KOPT-K1 (cell line): ENCODE data around the gene FADD.
"Not testable (repeated sequence)": the region's sequence is repeated elsewhere in the genome, so short reads cannot be mapped to it uniquely, and the experiment has no call there.

Experiments used
- H3K27ac ChIP-seq: fragments of 200-600 bp; sonication (generic); 2 replicates; pipeline ENCODE4 v1.5.1; 2016; ENCODE audit warnings: antibody characterized with exemption, mild to moderate bottlenecking, low read depth, low read length; ENCODE audit not compliant: poor library complexity, severe bottlenecking
- H3K36me3 ChIP-seq: fragments of 200-600 bp; sonication (generic); 2 replicates; pipeline ENCODE4 v1.5.1; 2017; ENCODE audit warnings: antibody characterized with exemption, mild to moderate bottlenecking, low read length, moderate library complexity; ENCODE audit not compliant: insufficient read depth
- H3K9me3 ChIP-seq: fragments of 200-600 bp; sonication (generic); 2 replicates; pipeline ENCODE4 v1.5.1; 2017; ENCODE audit warnings: antibody characterized with exemption, low read length, mild to moderate bottlenecking; ENCODE audit not compliant: insufficient read depth, poor library complexity, severe bottlenecking

The FADD gene

DNA sequence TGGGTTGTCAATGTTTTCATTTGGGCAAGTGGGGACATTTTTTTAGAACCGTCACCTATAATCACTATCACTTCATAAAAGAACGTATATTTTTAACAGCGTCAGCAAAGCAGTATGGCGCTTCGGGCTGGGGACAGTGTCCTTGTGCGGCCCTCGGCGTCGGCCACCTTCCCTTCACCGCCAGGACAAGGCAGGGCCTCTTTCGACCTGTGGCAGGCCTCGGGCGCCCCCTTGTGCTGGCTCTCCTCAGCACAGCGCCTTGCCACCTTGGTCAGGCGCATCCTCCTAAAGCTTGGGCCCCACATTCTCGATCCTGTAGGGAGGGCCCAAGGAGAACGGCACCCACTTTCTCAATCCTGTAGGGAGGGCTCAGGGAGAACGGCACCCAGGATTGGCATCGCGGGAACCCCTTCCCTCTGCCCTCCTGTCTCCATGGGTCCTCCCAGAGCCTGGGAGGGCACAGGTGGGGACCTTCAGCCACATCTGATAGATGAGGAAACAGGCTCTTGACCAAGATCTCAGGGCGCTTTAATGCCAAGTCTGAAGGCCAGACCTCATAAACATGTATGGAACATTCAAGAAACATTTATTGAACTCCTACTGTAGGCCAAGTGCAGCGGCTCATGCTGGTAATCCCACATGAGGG is 11.5 kb upstream of the FADD start:
- Histone ChIP-seq H3K9me3 (no peaks in the 10 kb centered on the region), H3K27ac (no peak overlapping the region), H3K36me3 (no peaks in the 10 kb centered on the region)

DNA sequence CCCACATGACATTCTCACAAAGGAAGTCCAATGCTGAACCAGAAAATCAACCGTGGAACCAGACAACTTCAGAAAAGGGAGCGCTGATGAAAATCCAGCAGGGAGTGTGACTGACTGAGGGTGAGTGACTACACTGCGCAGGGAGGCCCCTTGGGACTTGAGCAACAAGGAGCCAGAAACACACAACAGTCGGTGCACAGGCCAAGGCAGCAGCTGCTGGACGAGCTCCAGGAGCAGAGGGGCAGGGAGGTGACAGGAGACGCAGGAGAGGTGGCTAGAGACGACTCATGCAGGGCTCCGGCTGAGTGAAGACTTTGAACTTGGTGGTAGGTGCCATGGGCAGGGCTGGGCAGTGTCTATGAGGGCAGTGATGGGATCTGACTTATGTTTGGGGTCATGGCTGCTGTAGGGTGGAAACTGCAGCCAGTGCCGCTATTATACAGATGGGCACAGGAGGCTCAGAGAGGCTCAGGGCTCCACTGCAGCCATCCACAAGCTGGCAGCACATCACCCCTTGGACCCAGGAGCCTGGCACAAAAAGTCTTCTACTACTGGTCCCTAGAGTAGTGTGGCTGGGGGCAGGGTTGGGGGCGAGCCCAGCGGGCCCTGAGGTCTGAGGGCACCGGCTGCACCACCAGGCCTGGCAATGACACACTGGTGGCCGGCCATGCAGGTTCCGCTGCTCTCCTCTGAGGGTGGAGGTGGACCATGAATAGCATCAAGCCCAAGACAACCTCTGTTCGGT is 10.3 kb upstream of the FADD start:
- Histone ChIP-seq H3K9me3 (no peaks in the 10 kb centered on the region), H3K27ac (no peak overlapping the region), H3K36me3 (no peaks in the 10 kb centered on the region)

DNA sequence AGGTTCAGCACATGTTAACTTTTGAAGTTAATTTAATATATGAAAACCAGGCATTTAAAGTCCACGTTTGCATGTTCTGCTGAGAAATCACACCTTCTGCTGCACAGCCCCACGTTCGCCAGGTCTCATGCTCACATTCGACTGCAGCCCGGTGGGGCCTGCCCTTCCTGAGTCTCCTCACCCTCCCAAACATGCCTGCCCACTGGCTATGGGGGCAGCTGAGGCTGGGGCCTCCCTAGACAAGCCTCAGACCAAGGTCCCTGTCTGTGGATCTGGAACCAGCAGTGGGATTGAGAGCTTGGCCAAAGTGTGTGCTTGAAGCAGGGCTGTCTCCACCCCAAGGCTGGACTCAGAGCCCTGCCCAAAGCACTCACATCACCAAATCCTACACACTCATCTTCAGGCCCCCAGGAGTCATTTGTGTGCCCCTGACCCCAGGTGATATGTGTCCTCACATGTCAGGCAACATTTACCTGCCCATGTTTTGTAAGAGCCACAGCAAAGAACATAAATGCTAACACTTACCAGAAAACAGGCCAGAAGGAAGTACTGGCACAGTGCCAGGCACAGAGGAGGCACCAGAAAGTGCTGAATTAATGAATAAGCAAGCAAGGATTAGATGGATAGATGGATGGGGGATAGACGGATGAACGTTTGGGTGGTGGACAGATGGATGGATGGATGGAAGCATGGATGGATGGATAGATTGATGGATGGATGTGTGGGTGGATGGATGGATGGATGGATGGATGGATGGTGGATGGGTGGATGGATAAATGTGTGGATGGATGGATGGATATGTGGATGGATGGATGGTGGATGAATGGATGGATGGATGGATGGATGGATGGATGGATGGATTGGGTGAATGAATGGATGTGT is 9.4 kb upstream of the FADD start:
- H3K27ac ChIP-seq: no peak overlapping the region
- H3K36me3 ChIP-seq: no peaks in the 10 kb centered on the region
- no peaks in the 10 kb centered on the region for H3K9me3 ChIP-seq

DNA sequence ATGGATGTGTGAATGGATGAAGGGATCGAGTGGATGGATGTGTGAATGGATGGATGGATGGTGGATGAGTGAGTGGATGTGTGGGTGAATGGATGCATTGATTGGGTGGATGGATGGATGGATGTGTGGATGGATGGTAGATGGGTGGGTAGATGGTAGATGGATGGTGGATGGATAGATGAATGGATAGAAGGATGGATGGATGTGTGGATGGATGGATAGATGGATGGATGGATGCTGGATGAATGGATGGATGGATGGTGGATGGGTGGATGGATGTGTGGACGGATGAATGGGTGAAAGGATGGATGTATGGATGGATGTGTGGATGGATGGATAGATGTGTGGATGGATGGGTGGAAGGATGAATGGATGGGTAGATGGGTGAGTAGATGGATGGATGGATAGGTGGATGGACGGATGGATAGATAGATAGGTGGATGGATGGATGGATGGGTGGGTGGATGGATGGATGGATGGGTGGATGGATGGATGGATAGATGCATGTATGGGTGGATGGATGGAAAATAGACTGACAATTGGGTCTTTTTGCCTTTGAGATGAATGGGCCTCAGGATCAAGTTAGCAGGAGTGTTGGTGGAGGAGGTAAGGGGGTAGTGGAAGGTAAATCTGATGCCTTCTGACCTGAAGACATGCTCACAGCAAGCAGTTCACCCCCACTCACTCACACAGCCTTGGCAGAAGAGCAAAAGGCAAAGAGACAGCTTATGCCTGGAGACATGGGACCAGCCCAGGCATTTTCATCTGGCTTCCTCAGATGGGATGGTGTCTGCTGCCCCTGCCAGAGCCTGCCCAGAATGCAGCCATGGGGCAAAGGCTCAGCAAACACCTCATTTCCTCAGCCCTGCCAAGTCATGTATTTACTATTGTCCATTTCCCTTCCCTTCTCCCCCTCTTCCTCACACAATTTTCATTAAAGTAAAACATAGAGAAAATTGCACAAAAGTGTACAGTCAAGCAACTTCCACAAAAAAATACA is 8.0 kb upstream of the FADD start:
- no peaks in the 10 kb centered on the region for H3K36me3 ChIP-seq
- no peak overlapping the region for H3K27ac ChIP-seq

DNA sequence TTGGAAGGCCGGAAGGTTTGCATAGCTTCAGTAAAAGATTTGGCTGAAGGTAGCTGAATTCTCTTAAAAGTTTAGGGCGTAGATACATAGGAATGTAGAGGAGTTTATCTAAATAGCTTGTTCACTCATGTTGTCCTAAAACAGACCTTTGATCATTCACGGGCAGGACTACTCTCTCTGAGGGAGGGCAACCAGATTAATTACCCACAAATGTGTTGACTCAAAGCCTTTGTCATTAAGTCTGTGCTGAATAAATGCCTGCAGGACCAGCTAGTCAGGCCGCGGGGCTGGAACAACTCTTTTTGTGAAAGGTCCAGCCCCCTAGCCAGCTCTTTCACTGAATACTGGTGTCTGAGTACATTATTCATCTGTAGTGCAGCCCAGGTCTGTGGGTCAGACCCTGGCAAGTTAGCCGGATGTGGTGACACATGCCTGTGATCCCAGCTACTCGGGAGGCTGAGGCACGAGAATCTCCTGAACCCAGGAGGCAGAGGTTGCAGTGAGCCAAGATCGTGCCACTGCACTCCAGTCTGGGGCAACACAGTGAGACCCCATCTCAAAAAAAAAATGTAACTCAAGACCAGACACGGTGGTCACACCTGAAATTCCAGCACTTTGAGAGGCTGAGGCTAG is 2.8 kb upstream of the FADD start:
- Histone ChIP-seq H3K36me3 (peaks cover 8% of the 10 kb centered on the region), H3K9me3 (no peaks in the 10 kb centered on the region), H3K27ac (no peak overlapping the region)

More for the DNA sequence above, 8.0 kb upstream of the FADD start:
- no peaks in the 10 kb centered on the region for H3K9me3 ChIP-seq

DNA sequence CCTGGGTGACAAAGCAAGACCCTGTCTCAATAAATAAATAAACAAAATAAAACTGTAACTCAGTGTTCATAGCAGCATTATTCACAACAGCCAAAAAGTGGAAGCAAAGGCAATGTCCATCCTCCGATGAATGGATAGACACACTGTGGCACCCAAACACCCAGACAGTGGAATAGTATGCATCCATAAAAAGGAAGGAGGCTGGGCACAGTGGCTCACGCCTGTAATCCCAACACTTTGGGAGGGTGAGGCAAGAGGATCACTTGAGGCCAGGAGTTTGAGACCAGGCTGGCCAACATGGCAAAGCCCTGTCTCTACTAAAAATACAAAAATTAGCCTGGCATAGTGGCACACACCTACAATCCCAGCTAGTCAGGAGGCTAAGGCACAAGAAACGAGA is 2.0 kb upstream of the FADD start:
- peaks cover 16% of the 10 kb centered on the region for H3K36me3 ChIP-seq
- not testable (repeated sequence) for H3K27ac ChIP-seq, H3K9me3 ChIP-seq

DNA sequence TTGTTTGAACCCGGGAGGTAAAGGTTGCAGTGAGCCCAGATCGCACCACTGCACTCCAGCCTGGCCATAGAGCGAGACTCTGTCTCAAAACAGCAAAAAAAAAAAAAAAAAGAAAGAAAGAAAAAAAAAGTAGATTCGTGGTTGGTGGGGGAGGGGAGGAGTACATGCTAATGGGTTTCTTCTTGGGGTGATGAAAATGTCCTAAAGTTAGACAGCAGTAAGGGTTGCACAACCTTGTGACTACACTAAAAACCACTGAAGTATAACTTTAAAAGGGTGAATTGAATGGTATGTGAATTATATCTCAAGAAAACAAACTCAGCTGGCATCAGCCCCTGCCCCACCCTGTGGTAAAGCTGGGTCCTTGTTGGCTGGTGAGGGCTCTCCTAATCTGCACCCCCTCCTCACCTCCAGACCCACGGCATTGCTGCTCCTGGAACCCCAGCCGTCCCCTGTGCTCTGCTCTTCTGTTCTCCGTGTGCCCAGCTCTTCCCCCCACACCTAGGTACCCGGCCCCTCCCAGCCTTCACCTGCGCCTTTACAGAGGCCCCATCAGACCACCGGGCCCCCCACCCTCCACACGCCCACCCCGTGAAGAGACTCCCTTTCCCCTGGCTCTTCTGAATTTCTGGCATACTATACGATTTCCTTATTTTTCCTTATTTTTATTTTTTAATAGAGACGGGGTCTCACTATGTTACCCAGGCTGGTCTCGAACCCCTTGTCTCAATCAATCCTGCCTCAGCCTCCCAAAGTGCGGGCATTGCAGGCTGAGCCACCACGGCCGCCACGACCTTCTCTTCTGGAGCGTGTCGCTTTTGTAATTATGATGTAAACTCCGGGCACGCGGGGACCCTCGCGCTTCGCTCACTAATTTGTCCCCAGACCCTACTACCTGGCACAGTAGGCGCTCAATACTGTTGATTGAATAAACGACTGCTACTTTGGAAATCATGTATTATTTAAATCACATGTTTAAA is 924 bp upstream of the FADD start:
- peak overlapping the region; percentile 98 for H3K27ac ChIP-seq
- peaks cover 27% of the 10 kb centered on the region for H3K36me3 ChIP-seq

DNA sequence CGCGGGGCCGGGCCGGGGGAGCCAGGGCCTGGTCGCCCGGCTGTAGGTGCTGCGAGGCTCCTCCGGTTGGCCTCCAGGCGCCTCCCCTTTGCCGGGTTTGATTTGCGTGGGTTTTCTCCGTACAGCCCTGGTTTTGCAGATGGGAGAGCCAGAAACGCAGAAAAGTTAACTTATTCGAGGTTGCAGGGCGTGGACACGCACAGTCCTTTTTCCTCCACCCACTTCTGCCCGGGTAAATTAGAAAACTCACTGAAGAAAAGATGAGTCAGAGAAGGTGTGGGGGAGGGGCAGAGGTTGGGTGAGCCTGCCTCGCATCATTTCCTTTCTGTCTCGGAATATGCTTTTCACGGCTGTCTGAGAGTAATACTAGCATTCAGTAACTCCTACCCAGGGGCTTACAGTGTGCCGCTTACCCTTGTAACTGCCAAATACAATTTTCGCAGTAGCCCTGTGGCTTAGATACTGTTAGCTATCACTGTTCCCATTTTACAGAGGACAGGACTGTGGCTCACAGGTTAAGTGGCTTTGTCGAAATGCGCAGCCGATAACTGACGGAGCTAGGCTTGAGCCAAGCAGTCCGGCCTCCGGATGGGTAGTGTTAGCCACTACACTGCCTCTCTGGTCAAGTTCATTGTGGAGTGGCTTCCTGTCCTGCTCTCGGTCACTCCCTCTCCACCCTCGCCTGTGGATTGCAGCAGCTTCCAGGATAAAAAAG is 812 bp downstream of the FADD start:
- H3K9me3 ChIP-seq: no peaks in the 10 kb centered on the region
- peaks cover 44% of the 10 kb centered on the region for H3K36me3 ChIP-seq

More for the DNA sequence above, 924 bp upstream of the FADD start:
- H3K9me3 ChIP-seq: no peaks in the 10 kb centered on the region

DNA sequence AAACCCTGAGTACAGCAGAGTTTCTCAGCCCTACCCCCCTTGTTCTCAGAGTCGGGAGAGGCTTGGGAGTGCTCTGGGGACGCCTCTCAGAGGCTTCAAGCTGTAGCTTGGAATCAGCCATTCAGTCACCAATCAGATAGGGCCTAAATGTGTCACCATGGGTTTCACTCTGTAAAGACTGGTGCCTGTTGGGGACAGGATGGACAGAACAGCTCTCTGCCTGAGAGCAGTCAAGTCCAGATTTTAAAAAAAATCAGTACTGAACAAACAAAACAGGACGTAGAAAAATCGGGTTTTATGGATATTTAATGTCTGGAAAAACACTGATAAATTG is 1.3 kb downstream of the FADD start:
- Histone ChIP-seq H3K36me3 (peaks cover 49% of the 10 kb centered on the region), H3K9me3 (no peaks in the 10 kb centered on the region), H3K27ac (peak overlapping the region; percentile 98)

More for the DNA sequence above, 812 bp downstream of the FADD start:
- H3K27ac ChIP-seq: peak overlapping the region; percentile 98

DNA sequence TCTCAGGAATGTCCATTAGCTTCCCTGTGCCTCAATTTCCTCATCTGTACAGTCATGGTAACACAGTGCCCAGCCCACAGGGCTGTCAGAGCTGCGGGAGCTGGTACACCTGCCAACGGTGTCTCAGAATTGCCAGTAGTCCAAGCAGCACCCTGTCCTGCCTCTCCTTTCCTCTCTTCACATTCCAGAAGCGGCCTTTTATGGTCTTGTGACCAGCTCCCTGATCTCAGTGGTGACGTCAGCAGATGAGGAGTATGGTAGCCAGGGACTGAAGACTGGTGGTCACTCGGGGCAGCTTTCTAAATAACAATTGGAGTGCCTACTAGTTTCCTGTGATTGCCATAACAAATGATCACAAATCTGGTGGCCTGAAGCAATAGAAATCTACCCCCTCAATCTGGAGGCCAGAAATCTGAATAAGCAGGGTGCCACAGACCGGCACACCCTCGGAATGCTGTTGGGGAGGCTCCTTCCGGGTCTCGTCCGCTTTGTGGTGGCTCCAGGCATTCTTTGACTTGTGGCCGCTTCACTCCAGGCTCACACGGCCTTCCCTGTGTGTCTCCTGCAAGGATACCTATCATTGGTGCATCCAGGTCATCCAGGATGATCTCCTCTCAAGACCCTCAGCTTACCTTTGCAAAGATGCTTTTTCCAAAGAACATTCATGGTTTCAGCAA is 2.1 kb downstream of the FADD start:
- no peak overlapping the region for H3K27ac ChIP-seq
- H3K36me3 ChIP-seq: peaks cover 57% of the 10 kb centered on the region
- no peaks in the 10 kb centered on the region for H3K9me3 ChIP-seq

DNA sequence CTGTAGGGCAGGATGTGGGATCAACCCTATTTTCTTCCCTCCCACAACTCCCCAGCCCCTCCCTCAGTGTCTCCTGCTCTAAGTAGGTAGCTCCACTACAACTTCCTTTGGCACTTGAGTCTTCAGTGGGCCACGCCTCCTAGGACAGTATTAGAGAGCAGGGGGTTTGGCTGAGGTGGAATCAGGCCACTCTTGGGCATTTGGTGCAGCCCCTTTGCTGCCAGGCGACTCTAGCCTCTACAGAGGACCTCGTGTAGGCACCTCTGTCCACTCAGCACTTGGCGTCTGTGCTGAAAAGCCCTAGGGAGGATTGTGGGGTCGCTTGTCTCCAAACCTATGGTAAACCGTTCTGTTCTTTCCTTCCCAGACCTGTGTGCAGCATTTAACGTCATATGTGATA is 2.7 kb downstream of the FADD start:
- Histone ChIP-seq H3K27ac (no peak overlapping the region), H3K9me3 (no peaks in the 10 kb centered on the region), H3K36me3 (peaks cover 61% of the 10 kb centered on the region)

DNA sequence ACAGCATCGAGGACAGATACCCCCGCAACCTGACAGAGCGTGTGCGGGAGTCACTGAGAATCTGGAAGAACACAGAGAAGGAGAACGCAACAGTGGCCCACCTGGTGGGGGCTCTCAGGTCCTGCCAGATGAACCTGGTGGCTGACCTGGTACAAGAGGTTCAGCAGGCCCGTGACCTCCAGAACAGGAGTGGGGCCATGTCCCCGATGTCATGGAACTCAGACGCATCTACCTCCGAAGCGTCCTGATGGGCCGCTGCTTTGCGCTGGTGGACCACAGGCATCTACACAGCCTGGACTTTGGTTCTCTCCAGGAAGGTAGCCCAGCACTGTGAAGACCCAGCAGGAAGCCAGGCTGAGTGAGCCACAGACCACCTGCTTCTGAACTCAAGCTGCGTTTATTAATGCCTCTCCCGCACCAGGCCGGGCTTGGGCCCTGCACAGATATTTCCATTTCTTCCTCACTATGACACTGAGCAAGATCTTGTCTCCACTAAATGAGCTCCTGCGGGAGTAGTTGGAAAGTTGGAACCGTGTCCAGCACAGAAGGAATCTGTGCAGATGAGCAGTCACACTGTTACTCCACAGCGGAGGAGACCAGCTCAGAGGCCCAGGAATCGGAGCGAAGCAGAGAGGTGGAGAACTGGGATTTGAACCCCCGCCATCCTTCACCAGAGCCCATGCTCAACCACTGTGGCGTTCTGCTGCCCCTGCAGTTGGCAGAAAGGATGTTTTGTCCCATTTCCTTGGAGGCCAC is 3.3 kb downstream of the FADD start:
- Histone ChIP-seq H3K27ac (no peak overlapping the region), H3K36me3 (peaks cover 61% of the 10 kb centered on the region), H3K9me3 (no peaks in the 10 kb centered on the region)
